NCI-H446 treated with DMSO at 0.1 percent for 48 hours (cell line): ENCODE measurements around the gene MYO1H.
"Not testable (repeated sequence)": the region's sequence is repeated elsewhere in the genome, so short reads cannot be mapped to it uniquely, and the experiment has no call there.

Experiments
- DNase-seq: peaks from one replicate; lab custom pipeline; 2025; lab: John Stamatoyannopoulos, UW

The MYO1H gene

GRCh38 chr12:109346920-109347319, 780 bp upstream of the MYO1H start:
- no peak for DNase-seq

DNA sequence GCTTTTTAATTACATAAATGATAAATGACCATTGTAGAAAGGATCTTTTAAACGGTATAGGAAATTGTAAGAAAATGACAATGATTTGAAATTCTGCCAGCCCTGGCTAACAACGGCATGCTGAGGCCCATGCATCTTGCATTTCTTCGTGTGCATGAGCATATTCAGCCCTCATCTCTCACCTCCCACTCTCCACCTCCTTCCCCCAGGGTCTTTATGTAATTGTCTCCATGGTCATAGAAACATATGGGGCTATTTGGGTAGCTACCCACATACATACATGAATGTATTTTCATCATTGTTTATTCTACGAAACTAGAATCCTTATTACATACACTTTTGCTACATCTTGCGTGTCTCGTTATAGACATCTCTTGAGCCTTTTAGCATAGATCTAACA, 4.5 kb downstream of the MYO1H start:
- DNase-seq: no peak

- DNase-seq: no peak
These were observed 8.9 kb downstream of the MYO1H start for GRCh38 chr12:109356577-109356976.

DNA sequence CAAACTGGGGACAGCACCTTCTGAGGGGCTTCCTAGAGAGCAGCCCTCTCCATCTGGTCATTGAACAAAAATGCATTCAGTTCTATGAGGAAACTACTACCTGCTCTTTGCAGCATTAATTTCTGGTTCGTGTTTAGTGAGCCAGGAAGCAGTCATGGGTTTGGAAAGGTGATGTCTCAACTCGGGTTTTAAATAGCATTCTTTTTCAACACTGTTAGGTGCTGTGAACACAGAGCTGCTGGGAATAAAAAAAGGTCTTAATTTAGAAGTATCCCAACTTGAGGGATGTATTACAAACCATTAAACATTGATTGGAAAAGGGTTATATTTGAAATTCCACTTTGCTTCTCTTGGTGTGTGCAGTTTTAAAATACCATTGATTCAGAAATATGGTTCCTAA, 9.3 kb downstream of the MYO1H start:
- no peak for DNase-seq

DNA sequence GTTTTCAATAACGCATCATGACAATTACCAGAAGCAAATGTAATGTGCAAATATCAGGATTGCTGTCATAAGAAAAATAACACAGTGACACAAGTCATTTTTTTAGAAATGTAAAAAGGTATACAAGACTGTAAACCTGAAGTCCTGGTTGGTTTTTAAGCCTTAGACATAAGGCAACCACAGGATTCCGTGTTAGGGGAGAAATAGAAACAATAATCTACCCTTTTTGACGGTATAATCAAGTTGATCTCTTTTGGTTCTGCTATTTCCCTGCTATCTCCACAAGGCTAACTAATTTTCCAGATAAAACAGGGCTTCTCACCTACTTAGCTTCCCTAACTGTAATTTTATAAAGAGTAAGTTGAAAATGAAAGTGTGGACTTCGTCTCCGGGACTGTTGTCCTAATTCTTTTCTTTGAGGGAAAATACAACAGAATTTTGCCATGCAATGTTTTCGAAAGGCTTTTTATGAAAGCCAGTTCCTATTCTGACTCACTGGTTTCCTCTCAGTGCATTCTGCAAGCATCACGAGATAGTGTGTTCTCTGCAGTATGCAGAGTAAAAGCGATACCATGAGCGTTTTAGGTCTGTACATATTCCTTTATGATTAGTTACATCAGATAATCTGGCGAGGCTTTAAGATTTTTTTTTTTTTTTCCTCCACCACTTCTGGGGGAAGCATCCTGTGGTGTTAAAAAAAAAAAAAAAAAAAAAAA, 10.6 kb downstream of the MYO1H start:
- DNase-seq: no peak

DNA sequence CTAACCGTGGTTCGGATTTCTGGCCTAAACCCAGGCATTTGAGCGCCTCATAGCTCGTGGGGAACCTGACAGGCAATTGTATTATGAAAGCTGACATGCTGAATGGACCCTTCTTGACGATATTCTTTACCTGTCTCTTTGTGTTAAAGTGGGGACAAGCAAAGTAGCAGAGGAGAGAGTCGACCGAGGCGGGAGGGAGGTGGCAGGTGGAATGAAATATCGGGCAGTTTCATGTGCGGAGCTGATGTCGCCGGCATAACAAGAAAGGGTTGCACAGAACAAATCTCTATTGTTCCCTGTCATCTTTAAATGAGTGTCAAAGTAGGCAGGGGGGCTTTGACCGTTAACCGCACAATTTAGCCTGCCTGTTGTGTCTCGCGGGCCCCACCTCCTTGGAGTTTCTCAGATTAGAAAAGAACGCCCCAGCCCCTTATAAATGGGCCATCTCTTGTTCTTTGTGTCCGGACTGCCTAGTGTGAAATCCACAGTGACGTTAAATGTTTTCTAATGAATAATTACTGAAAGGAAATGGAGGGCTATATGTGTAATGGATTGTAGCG, 11.5 kb downstream of the MYO1H start:
- no peak for DNase-seq

DNA sequence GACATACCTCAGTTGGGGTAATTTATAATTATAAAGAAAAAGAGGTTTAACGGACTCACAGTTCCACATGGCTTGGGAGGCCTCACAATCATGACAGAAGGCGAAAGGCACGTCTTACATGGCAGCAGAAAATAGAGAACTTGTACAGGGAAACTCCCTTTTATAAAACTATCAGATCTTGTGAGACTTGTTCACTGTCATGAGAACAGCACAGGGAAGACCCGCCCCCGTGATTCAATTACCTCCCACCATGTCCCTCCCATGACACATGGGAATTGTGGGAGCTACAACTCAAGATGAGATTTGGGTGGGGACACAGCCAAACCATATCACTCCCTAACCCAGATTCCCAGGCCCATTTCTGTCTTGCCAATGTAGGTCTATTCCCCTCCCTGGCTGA, 22.1 kb downstream of the MYO1H start:
- no peak for DNase-seq

DNA sequence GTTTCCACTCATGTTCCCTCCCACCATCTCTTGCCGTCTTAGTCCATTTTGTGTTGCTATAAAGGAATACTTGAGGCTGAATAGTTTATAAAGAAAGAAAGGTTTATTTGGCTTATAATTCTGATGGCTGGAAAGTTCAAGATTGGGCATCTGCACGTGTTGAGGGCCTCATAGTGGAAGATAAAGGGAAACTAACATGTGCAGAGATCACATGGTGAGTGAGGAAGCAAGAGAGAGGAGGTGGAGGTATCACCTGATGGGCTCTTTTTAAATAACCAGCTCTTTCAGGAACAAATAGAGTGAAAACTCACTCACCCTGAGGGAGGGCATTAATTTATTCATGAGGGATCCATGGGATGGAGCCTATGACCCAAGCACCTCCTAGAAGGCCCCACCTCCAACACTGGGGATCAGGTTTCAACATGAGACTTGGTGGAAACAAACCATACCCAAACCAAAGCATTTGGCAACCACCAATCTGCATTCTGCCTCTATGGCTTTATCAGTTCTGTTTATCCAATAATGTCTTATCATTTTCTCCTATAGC, 29.5 kb downstream of the MYO1H start:
- DNase-seq: no peak

DNA sequence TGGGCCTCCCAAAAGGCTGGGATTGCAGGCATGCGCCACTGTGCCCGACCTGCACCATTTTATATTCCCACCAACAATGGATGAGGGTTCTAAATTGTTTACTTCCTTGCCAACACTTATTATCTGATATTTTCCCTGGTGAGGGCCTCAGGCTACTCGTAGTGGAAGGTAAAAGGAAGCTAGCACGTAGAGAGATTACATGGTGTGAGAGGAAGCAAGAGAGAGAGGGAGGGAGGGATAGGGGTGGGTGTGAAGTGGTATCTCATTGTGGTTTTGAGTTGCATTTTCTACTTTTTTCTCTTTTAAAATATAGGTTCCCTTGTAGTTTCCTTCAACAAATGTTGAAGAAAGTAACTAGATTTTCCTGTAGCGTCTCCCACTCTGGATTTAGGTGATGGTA, 30.9 kb downstream of the MYO1H start:
- DNase-seq: no peak

DNA sequence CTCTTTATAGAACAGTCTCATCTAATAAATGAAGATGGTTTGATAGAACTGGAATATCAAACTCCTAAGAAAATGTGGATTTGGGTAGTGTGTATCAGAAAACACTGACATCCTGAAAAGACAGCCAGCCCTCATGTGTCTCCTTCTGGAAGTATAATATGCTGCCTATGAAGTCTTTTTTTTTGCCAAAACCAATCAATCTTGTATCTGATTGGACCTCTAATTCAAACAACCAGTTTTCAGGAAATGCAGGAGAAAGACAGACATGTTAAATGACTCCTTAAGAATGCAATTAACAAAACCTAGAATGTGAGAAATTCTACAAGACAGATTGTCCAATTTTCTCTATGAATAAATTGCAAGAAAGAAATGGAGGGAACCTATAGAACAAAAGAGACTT, 34.3 kb downstream of the MYO1H start:
- DNase-seq: no peak

- DNase-seq: no peak
These were observed 35.5 kb downstream of the MYO1H start for GRCh38 chr12:109383240-109383639.

GRCh38 chr12:109385339-109386058, 37.8 kb downstream of the MYO1H start:
- DNase-seq: no peak

GRCh38 chr12:109386059-109386433, 38.3 kb downstream of the MYO1H start:
- no peak for DNase-seq

GRCh38 chr12:109387425-109388166, 39.9 kb downstream of the MYO1H start:
- no peak for DNase-seq

GRCh38 chr12:109388167-109388563, 40.5 kb downstream of the MYO1H start:
- DNase-seq: no peak

GRCh38 chr12:109389146-109389545, 41.4 kb downstream of the MYO1H start:
- DNase-seq: peak; percentile 27

DNA sequence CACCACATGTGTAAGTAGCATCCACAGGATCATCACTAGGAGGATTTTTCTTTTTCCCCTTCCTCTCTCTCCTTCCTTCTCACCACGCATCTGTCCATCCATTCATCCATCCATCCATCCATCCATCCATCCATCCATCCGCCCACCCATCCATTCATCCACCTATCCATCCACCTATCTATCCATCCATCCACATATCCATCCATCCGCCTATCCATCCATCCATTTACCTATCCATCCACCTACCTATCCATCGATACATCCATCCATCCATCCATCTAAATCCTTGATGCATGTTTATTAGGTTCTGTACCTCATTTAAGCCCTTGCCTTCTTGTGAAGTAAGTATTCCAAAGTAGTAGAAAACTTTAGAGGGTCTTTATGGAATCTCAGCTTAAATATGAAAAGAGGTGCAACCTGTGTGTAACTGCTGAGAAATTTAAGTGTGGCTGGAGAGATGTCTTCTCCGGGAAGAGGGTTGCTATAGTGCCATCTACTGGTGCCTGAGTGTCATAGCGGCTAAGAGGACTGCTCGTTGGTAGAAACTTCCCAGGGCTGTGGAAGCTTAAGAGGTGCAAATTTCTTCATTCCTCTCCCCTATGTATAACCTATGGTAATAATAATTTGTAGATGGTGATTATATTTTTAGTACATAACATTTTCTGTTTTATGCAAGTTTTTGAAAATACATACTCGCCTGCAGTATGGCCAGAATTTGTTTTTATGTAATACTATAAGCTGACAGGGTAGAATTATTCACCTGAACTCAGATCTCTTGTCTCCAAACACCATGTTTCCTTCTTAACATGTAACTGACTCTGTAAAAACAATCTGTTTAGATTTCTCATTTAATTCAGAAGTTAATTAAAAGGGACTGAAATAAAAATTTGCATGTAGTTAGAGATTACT, 46.0 kb downstream of the MYO1H start:
- no peak for DNase-seq

DNA sequence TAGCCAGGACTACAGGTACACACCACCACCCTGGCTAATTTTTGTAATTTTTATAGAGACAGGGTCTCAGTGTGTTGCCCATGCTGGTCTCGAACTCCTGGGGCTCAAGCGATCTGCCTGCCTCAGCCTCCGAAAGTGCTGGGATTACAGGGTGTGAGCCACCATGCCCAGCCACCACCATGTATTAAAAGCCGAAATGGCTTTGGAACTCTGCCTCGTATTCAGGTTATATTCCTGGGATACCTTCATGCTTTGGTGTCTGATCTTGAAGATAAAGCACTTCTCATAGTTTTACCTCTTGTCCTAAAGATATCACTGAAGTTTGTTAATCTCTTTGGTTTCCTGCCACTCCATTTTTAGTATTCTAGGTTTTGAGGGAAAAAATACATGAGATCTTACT, 47.2 kb downstream of the MYO1H start:
- DNase-seq: no peak

GRCh38 chr12:109404841-109405240, 57.1 kb downstream of the MYO1H start:
- not testable (repeated sequence) for DNase-seq

DNA sequence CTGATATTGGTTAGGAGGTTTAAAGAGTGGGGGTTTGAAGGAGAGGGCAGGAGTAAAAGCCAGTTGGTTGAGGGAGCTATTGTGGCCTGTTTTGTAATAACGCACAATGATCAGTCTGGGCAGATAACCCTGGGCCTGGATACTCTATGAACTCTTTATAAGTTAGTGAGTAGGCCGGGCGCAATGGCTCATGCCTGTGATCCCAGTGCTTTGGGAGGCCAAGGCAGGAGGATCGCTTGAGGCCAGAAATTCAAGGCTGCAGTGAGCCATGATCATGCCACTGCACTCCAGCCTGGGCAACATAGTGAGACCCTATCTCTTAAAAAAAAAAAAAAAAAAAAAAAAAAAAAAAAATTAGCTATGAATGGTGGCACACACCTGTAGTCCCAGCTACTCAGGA, 58.4 kb downstream of the MYO1H start:
- DNase-seq: not testable (repeated sequence)

DNA sequence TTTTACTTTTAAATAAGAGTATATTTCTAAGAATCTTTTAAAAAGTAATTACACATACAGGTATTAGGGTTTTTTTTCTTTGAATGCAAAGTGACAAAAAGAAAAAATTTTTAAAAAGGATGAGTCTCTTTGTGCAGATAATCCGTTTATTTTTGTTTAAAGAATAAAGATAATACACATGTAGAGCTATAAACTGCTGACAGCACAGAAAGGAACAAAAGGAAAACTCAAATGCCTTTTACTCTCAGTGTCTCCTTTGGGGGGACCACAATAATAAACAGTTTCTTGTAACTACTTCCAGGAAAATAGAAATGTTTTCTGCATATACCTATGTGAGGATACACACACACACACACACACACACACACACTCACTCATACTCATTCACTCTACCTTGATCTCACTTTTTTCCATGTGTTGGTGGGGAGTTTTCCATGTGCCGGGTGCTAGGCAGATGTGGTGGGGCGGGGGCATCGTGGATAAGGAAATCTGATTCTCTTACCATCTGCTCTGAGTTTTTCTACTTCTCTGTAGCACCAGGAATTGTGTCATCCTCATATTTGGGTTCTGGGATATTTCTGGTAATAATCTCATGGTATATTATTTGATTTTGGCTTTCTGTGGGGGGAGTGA, 71.3 kb downstream of the MYO1H start:
- no peak for DNase-seq
